Upper lobe of left lung (tissue), 4 donors: Measurements from ENCODE around the gene HCN3.

Experiments
- EP300 ChIP-seq, 4 donors: sonication (generic); formaldehyde crosslinking; IDR thresholded peaks; one replicate each; pipeline ENCODE4 v1.5.1; 2017; ENCODE audit warnings: antibody characterized with exemption in 4 of 4, control low read depth in 2 of 4
- POLR2A ChIP-seq, 4 donors: fragments of 450-650 bp; IDR thresholded peaks; one replicate each; pipeline ENCODE4 v1.5.1; 2016 to 2017; ENCODE audit warnings: antibody characterized with exemption in 4 of 4, mild to moderate bottlenecking in 2 of 4
- TF ChIP-seq, protein P1 (sequence below), 6 experiments: fragments of 450-650 bp in 4 of 6; fragments of 200-600 bp in 2 of 6; sonication (generic) in 2 of 6; IDR thresholded peaks; one replicate each; pipeline ENCODE4 v1.5.1; 2016 to 2019; ENCODE audit warnings: antibody characterized with exemption in 6 of 6

GRCh38 chr1:155325603-155325893 lies 48.3 kb downstream of the HCN3 start:
- TF ChIP-seq, protein P1, sequence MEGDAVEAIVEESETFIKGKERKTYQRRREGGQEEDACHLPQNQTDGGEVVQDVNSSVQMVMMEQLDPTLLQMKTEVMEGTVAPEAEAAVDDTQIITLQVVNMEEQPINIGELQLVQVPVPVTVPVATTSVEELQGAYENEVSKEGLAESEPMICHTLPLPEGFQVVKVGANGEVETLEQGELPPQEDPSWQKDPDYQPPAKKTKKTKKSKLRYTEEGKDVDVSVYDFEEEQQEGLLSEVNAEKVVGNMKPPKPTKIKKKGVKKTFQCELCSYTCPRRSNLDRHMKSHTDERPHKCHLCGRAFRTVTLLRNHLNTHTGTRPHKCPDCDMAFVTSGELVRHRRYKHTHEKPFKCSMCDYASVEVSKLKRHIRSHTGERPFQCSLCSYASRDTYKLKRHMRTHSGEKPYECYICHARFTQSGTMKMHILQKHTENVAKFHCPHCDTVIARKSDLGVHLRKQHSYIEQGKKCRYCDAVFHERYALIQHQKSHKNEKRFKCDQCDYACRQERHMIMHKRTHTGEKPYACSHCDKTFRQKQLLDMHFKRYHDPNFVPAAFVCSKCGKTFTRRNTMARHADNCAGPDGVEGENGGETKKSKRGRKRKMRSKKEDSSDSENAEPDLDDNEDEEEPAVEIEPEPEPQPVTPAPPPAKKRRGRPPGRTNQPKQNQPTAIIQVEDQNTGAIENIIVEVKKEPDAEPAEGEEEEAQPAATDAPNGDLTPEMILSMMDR (IDR thresholded peaks at IDR 0.05): no peak
- TF ChIP-seq POLR2A (IDR thresholded peaks at IDR 0.05) (no peak), EP300 (IDR thresholded peaks at IDR 0.05) (no peak)
